CD14-positive monocyte (primary cell): Measurements from ENCODE around the gene SSR4. TPM values are rescaled to one million over a fixed set of nuclear protein-coding genes. Genes with fewer than 3 reads are reported as not detected.
A peak's percentile ranks its signal among the peaks of the same experiment; 100 is the strongest.

Experiments used
- DNase-seq, 3 donors: peaks; one replicate each; pipeline ENCODE4 v3.0.0-alpha.2; 2011 to 2022
- H2AFZ ChIP-seq: 2 replicates; pipeline ENCODE4 v1.6.0; 2012; ENCODE audit warnings: mild to moderate bottlenecking, low read depth, low read length, inconsistent platforms; ENCODE audit not compliant: insufficient read depth, poor library complexity, severe bottlenecking
- H3K27ac ChIP-seq, 2 donors: 1 replicate in 1 of 2; 2 replicates in 1 of 2; pipeline ENCODE4 v1.5.1; 2012 to 2013; ENCODE audit warnings: low read length in 2 of 2, control low read depth in 1 of 2, inconsistent platforms in 1 of 2, low read depth in 1 of 2, mild to moderate bottlenecking in 1 of 2
- H3K27me3 ChIP-seq, 2 donors: one replicate each; pipeline versions ENCODE4 v1.6.0 to v1.6.1; 2011 to 2013; ENCODE audit warnings: low read length in 2 of 2; ENCODE audit not compliant: control insufficient read depth in 2 of 2, insufficient read depth in 2 of 2
- H3K36me3 ChIP-seq, 2 donors: replicated peaks in 1 of 2; 1 replicate in 1 of 2; 2 replicates in 1 of 2; pipeline versions ENCODE4 v1.5.1 to v1.6.1; 2012 to 2013; ENCODE audit warnings: low read length in 2 of 2, control low read depth in 1 of 2, inconsistent platforms in 1 of 2, mild to moderate bottlenecking in 1 of 2; ENCODE audit not compliant: insufficient read depth in 2 of 2, control insufficient read depth in 1 of 2
- H3K4me1 ChIP-seq, 2 donors: 1 replicate in 1 of 2; 2 replicates in 1 of 2; pipeline versions ENCODE4 v1.5.1 to v1.6.1; 2012 to 2013; ENCODE audit warnings: low read length in 2 of 2, control low read depth in 1 of 2, inconsistent platforms in 1 of 2, mild to moderate bottlenecking in 1 of 2, moderate library complexity in 1 of 2; ENCODE audit not compliant: insufficient read depth in 2 of 2, control insufficient read depth in 1 of 2
- H3K4me2 ChIP-seq: replicated peaks from 2 replicates; pipeline ENCODE3; 2012; ENCODE audit warnings: low read length, moderate library complexity, mild to moderate bottlenecking; ENCODE audit not compliant: poor library complexity, severe bottlenecking; ENCODE audit errors: extremely low read depth
- H3K4me3 ChIP-seq, 3 experiments: fragments of 200-600 bp in 1 of 3; sonication (generic) in 1 of 3; replicated peaks in 1 of 3; 1 replicate in 2 of 3; 2 replicates in 1 of 3; pipeline ENCODE4 v1.5.1; 2011 to 2013; ENCODE audit warnings: low read length in 3 of 3, mild to moderate bottlenecking in 3 of 3, control low read depth in 2 of 3, low read depth in 2 of 3, inconsistent platforms in 1 of 3, moderate library complexity in 1 of 3
- H3K79me2 ChIP-seq: 2 replicates; pipeline ENCODE4 v1.6.0; 2012; ENCODE audit warnings: mild to moderate bottlenecking, control low read depth, inconsistent platforms, low read length, moderate library complexity; ENCODE audit not compliant: insufficient read depth
- H3K9ac ChIP-seq: 2 replicates; pipeline ENCODE4 v1.6.0; 2017; ENCODE audit warnings: low read length, mild to moderate bottlenecking; ENCODE audit not compliant: insufficient read depth, poor library complexity, severe bottlenecking
- H3K9me3 ChIP-seq, 2 donors: replicated peaks in 1 of 2; 1 replicate in 1 of 2; 2 replicates in 1 of 2; pipeline versions ENCODE4 v1.5.1 to v1.6.1; 2012 to 2013; ENCODE audit warnings: low read length in 2 of 2, control low read depth in 1 of 2; ENCODE audit not compliant: control insufficient read depth in 1 of 2, insufficient read depth in 1 of 2
- H4K20me1 ChIP-seq: 2 replicates; pipeline ENCODE4 v1.6.0; 2012; ENCODE audit warnings: mild to moderate bottlenecking, low read length, control low read depth, moderate library complexity; ENCODE audit not compliant: insufficient read depth
- H3K27ac Mint-ChIP-seq, 7 donors: one replicate each; pipeline ENCODE4 v1.8.0; 2020; ENCODE audit warnings: mild to moderate bottlenecking in 7 of 7, mixed read lengths in 7 of 7, moderate library complexity in 6 of 7, inconsistent platforms in 2 of 7
- H3K27me3 Mint-ChIP-seq, 3 donors: one replicate each; pipeline ENCODE4 v1.8.0; 2021 to 2022; ENCODE audit warnings: low read depth in 3 of 3, mild to moderate bottlenecking in 3 of 3, mixed read lengths in 3 of 3, moderate library complexity in 3 of 3, inconsistent platforms in 1 of 3
- H3K36me3 Mint-ChIP-seq, 2 donors: one replicate each; pipeline ENCODE4 v1.8.0; 2020; ENCODE audit warnings: mixed read lengths in 2 of 2, inconsistent platforms in 1 of 2, mild to moderate bottlenecking in 1 of 2
- H3K4me1 Mint-ChIP-seq: one replicate; pipeline ENCODE4 v1.8.0; 2020; ENCODE audit warnings: mild to moderate bottlenecking, mixed read lengths
- H3K4me3 Mint-ChIP-seq, 2 donors: one replicate each; pipeline ENCODE4 v1.8.0; 2020; ENCODE audit warnings: mild to moderate bottlenecking in 2 of 2, mixed read lengths in 2 of 2, moderate library complexity in 1 of 2
- H3K9me3 Mint-ChIP-seq, 7 donors: one replicate each; pipeline ENCODE4 v1.8.0; 2020 to 2022; ENCODE audit warnings: mixed read lengths in 7 of 7, mild to moderate bottlenecking in 6 of 7, moderate library complexity in 6 of 7, inconsistent platforms in 2 of 7
- WGBS: methylation state at CpG from one replicate; pipeline ENCODE4 v1.1.5; 2013; ENCODE audit warnings: missing lambda C conversion rate; ENCODE audit not compliant: insufficient coverage; 5-methylcytosine and 5-hydroxymethylcytosine counted together
- intact Hi-C, 2 donors: fragments of 100-400 bp; cut with micrococcal nuclease; formaldehyde crosslinking; loops; one replicate each; pipeline versions ENCODE4 v1.15.0 to v1.15.1; 2023
- polyA plus RNA-seq, 3 donors: library from polyadenylated mRNA; depleted of rRNA in 1 of 3; unstranded in 2 of 3; stranded (reverse) in 1 of 3; fragments of 300-500 nt in 2 of 3; fragments of >200 nt in 1 of 3; fragmentation: Illumina TruSeq in 2 of 3; gene quantifications; 1 replicate in 2 of 3; 2 replicates in 1 of 3; pipeline ENCODE4 v1.2.3, GENCODE V29; 2012 to 2021
- TF ChIP-seq, protein P1 (sequence below): fragments of 200-600 bp; IDR thresholded peaks from one replicate; pipeline ENCODE4 v1.8.0; 2022; ENCODE audit warnings: antibody characterized with exemption, mild to moderate bottlenecking

The SSR4 gene
- polyA plus RNA-seq, 3 donors, result 201 to 419 (median 362) TPM

DNA sequence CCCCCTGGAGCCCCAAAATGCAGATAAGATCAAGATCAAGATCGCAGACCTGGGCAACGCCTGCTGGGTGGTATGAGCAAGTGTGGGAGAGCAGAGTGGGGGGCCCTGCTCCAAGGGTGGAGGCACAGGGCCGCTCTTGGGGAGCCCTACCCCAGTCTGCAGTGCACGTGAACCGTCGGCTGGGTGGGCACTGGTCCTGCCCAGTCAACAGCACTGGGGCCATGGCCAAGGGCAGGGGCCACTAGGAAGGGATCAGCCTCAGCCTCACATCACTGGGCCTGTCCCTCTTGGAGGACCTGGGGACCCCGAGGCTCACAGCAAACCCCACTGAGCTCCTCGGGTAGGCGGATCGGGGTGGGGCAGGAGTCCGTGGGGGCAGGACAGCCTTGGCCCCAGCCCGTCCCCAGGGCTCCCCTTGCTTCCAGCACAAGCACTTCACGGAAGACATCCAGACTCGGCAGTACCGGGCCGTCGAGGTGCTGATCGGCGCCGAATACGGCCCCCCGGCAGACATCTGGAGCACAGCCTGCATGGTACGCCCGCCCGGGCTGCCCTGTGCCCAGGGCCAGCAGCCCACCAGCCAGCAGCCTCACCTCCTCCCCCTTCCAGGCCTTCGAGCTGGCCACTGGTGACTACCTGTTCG lies 10.0 kb upstream of the SSR4 start:
- Histone ChIP-seq H3K4me1 (no peaks in the 10 kb centered on the region), H3K27me3 (peaks cover 0 to 23% of the 10 kb centered on the region in 2 donors), H3K27ac (no peak overlapping the region), H4K20me1 (peaks cover 20% of the 10 kb centered on the region), H3K9me3 (no peaks in the 10 kb centered on the region), H3K36me3 (peaks cover 39 to 42% of the 10 kb centered on the region in 2 donors), H3K4me3 (no peak overlapping the region), H3K79me2 (no peaks in the 10 kb centered on the region), H3K9ac (no peak overlapping the region), H3K4me2 (no peak overlapping the region), H2AFZ (no peak overlapping the region)
- Mint-ChIP-seq H3K27me3 (peaks cover 11 to 22% (median 18%) of the 10 kb centered on the region in 3 donors), H3K27ac (peak overlapping the region in 1 of 7 donors; percentile 41), H3K4me3 (no peak overlapping the region), H3K9me3 (peaks cover 0 to 5% (median 0%) of the 10 kb centered on the region in 7 donors), H3K4me1 (no peaks in the 10 kb centered on the region), H3K36me3 (peaks cover 32 to 45% of the 10 kb centered on the region in 2 donors)
- intact Hi-C loops, result no loop called here
- 98% methylated on average over 8 of the region's 27 CpGs for WGBS
- TF ChIP-seq, protein P1, sequence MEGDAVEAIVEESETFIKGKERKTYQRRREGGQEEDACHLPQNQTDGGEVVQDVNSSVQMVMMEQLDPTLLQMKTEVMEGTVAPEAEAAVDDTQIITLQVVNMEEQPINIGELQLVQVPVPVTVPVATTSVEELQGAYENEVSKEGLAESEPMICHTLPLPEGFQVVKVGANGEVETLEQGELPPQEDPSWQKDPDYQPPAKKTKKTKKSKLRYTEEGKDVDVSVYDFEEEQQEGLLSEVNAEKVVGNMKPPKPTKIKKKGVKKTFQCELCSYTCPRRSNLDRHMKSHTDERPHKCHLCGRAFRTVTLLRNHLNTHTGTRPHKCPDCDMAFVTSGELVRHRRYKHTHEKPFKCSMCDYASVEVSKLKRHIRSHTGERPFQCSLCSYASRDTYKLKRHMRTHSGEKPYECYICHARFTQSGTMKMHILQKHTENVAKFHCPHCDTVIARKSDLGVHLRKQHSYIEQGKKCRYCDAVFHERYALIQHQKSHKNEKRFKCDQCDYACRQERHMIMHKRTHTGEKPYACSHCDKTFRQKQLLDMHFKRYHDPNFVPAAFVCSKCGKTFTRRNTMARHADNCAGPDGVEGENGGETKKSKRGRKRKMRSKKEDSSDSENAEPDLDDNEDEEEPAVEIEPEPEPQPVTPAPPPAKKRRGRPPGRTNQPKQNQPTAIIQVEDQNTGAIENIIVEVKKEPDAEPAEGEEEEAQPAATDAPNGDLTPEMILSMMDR, result no peak
- no peak for DNase-seq

DNA sequence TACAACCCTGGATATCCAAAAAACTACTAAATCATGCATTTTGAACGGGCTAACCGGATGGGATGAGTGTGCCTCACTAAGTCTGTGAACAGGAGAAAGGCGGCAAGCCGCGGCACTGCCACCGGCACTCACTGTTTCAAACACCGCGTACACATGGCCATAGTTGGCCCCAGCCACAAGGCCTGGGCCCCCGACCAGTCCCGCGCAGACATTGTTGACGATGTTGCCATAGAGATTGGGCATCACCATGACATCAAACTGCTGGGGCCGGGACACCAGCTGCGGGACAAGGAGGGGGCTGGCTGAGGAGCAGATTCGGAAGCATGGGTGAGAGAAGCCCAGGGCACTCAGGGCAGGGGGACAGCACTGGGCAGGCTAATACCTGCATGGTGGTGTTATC lies 7.8 kb upstream of the SSR4 start:
- no peak overlapping the region for H3K4me3 ChIP-seq
- H3K9me3 ChIP-seq, result no peaks in the 10 kb centered on the region
- Mint-ChIP-seq H3K27ac (no peak overlapping the region), H3K4me1 (no peaks in the 10 kb centered on the region), H3K9me3 (peaks cover 0 to 2% (median 0%) of the 10 kb centered on the region in 7 donors), H3K27me3 (peaks cover 0 to 13% (median 3%) of the 10 kb centered on the region in 3 donors), H3K4me3 (no peak overlapping the region), H3K36me3 (peaks cover 42 to 63% of the 10 kb centered on the region in 2 donors)
- H3K4me1 ChIP-seq, result no peaks in the 10 kb centered on the region
- DNase-seq, result no peak
- TF ChIP-seq, protein P1, result no peak
- 95% methylated on average over 12 of the region's 15 CpGs for WGBS
- H3K79me2 ChIP-seq, result peaks cover 14% of the 10 kb centered on the region
- H2AFZ ChIP-seq, result no peak overlapping the region
- peaks cover 54 to 62% of the 10 kb centered on the region in 2 donors for H3K36me3 ChIP-seq
- H3K27me3 ChIP-seq, result peaks cover 0 to 6% of the 10 kb centered on the region in 2 donors
- H3K27ac ChIP-seq, result no peak overlapping the region
- H3K4me2 ChIP-seq, result no peak overlapping the region
- H3K9ac ChIP-seq, result no peak overlapping the region
- intact Hi-C loops, result no loop called here
- H4K20me1 ChIP-seq, result peaks cover 41% of the 10 kb centered on the region
